SHP77 treated with DMSO at 0.1 percent for 48 hours (cell line): ENCODE results near the gene NRIP3.
"Not testable (repeated sequence)": the region's sequence is repeated elsewhere in the genome, so short reads cannot be mapped to it uniquely, and the experiment has no call there.

Experiments
- DNase-seq: peaks from one replicate; lab custom pipeline; 2025; lab: John Stamatoyannopoulos, UW

NRIP3 gene

GRCh38 chr11:9016916-9017642 is 13.3 kb upstream of the NRIP3 start:
- no peak for DNase-seq

- DNase-seq: no peak
Measured at GRCh38 chr11:9015677-9016076, 11.9 kb upstream of the NRIP3 start.

- no peak for DNase-seq
Measured at GRCh38 chr11:9014826-9015225, 11.0 kb upstream of the NRIP3 start.

GRCh38 chr11:9013373-9013772 is 9.6 kb upstream of the NRIP3 start:
- DNase-seq: no peak

DNA sequence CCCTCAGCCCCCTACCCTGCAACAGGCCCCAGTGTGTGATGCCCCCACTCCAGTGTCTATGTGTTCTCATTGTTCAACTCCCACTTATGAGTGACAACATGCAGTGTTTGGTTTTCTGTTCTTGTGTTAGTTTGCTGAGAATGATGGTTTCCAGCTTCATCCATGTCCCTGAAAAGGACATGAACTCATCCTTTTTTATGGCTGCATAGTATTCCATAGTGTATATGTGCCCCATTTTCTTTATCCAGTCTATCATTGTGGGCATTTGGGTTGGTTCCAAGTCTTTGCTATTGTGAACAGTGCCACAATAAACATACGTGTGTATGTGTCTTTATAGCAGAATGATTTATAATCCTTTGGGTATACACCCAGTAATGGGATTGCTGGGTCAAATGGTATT is 5.7 kb upstream of the NRIP3 start:
- not testable (repeated sequence) for DNase-seq

GRCh38 chr11:9008661-9009060 is 4.9 kb upstream of the NRIP3 start:
- no peak for DNase-seq

- DNase-seq: no peak
Measured at GRCh38 chr11:9008011-9008550, 4.3 kb upstream of the NRIP3 start.

DNA sequence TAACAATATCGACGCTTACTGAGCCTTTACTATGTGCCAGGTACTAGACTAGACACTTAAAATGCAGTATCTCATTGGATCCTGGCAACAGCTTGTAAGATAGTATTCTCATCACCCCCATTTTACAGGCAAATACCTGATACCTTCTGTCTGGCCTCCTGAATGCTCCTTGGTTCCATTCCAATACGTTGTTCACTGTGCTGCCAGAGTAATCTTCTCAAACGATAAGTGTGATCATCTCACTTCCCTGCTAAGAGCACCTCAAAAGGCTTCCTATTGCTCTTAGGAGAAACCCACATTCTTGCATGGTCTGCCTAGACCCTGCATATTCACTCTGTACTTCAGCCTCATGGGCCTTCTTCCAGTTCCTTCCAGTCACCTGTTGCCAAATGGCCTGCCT is 1.3 kb upstream of the NRIP3 start:
- no peak for DNase-seq

DNA sequence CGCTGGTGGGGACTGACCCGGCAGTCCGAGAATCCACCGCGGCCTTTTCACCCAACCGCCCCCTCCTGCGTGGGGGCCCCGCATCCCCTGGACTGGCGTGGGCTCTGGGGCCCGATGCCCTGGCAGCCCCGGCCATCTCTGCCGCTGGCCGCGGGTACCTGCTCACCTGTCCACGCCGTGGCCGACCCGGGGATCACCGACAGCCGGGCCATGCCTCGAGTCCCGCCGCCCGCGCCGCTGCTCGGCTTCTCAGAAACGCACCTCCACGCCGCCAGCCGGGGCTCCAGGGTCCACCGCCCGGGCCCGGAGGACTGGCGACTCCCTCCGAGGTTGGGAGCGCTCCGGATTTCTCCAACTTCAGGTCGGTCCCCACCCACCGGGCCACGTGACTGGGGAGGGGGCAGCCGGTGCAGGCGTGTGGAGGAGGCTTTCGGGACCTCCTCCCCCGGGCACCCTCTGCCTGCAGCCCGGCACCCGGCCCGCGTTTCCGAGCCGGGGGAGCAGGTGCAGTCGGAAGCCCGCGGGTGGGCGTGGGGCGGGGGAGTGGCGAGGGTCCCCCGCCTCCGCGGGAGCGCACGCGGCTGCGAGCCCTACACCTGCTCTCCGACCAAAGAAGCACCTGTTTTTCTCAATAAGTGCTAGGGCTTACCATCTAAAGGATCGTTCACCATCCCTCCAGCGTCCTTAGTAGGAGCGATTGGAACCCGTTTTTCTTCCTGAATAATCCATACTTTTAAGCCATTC is 554 bp upstream of the NRIP3 start:
- DNase-seq: no peak

DNA sequence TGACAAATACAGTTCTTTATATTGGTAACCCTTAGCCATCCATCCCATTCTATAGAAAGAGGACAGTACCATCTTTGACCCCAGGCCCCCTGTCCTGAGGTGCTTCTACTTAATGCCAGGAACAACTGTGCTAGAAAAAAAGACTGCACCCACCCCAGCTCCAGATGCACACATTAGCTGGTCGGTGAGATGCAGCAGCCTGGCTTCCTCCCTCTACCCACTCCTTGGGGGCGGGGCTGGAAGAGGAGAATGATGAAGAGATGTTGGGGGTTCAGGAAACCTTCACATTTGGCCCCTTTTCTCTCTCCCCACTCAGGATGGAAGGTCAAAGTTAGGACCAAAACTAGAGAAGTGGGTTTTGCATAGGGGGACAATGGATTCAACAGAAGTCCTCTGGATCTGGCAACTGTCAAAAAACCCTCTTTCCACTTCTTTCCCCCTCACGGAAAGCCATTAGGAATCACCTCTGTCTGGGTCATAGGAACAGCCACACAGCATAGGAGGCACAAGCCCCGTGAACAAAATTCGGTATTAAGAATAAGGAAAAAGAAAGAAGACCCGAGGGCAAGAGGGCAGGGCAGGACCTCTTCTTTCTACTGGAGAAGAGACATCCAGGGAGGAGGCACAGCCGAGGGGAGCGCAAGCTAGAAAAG is 755 bp downstream of the NRIP3 start:
- no peak for DNase-seq

GRCh38 chr11:9001736-9002135 is 2.1 kb downstream of the NRIP3 start:
- no peak for DNase-seq

DNA sequence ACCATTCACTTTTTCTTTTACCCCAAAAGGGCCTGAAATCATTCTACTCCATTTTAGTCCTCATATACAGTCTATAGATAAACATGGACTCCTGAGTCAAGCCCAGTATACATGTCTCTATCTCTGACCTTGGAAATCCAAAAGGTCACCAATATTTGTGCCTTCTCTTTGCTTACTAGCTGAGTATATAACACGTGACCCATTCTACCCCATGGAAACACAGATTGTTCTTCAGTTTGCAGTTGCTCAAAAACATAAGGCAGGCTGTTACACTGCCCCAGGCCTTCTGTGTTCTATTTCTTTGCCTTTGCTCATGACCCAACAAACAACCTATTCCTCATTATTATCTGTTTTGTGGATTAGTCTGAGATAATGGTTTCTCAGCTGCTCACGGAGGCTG is 5.8 kb downstream of the NRIP3 start:
- no peak for DNase-seq

GRCh38 chr11:8997451-8997850 is 6.3 kb downstream of the NRIP3 start:
- DNase-seq: no peak

DNA sequence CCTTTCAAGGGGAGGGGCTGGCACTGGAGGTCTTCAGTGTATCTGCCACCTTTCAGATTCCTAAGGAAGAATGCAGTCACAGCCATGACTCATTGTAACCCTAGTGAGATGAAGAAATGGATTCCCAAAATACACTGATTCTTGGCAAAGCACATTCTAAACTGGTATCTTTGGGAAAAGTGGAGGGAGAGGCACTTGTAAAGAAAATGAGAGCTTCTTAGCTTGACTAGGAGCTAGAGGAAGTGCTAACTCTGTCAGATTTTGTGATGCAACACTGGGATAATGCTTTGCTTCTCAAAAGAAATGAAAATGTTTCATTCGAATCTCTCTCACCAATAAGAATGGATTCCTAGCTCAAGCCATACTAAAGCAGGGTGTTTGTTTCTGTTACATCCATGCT is 14.3 kb downstream of the NRIP3 start:
- DNase-seq: no peak

- DNase-seq: no peak
Measured at GRCh38 chr11:8988329-8989234, 15.2 kb downstream of the NRIP3 start.

- DNase-seq: no peak
Measured at GRCh38 chr11:8987446-8987845, 16.4 kb downstream of the NRIP3 start.

GRCh38 chr11:8986772-8987171 is 17.0 kb downstream of the NRIP3 start:
- not testable (repeated sequence) for DNase-seq

DNA sequence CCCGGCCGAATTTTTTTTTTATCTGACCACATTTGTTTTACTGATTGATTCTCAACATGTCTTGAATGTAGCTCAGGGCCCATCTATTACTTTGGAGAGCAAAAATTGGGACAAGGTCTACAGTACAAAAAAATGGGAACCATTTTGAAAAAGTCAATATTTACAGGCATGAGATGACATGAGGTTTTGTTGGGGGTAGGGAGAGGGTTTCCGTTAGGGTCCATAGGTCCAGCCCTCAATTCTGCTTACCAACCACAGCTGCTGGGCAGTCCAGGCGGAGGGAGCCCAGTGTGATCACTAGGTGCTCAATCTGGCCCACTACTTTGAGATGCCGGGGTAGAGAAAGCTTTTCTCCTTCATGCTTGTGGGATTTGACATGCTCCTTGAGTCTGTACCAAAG is 18.3 kb downstream of the NRIP3 start:
- DNase-seq: no peak

DNA sequence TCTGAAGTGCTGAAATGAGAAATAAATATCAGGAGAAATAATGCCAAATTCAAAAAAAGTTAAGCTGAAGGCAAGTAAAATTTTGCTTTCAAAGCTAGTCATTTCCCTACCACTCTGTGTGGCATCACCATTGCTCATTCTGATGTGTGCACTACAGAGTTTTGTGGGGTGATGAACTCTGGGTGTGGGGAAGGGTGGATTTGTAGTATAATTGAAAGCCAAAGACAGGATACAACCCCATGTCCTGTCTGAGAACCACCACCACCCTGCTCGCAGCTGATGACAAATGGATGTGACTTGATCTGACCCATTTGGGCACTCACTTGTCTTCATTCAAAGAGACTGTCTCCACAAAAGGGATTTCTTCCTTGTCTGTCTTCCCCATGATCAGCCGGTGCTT is 20.2 kb downstream of the NRIP3 start:
- no peak for DNase-seq

- no peak for DNase-seq
Measured at GRCh38 chr11:8980485-8980884, 23.3 kb downstream of the NRIP3 start.

- not testable (repeated sequence) for DNase-seq
Measured at GRCh38 chr11:8979365-8979764, 24.4 kb downstream of the NRIP3 start.

GRCh38 chr11:8973121-8973520 is 30.7 kb downstream of the NRIP3 start:
- no peak for DNase-seq
